Loucy (cell line): Measurements from ENCODE around the gene UAP1L1.

Experiments used
- H2AFZ ChIP-seq: fragments of 200-600 bp; sonication (generic); 2 replicates; pipeline ENCODE4 v1.6.0; 2016; ENCODE audit warnings: antibody characterized with exemption, mild to moderate bottlenecking, low read length, moderate library complexity
- H3F3A ChIP-seq: fragments of 200-600 bp; 2 replicates; pipeline ENCODE4 v1.6.0; 2016; ENCODE audit warnings: antibody characterized with exemption, low read depth, mild to moderate bottlenecking
- H3K27me3 ChIP-seq: fragments of 200-600 bp; sonication (generic); 2 replicates; pipeline ENCODE4 v1.6.1; 2014; ENCODE audit warnings: low read length, mild to moderate bottlenecking; ENCODE audit not compliant: insufficient read depth, poor library complexity, severe bottlenecking
- H3K36me3 ChIP-seq: fragments of 200-600 bp; sonication (generic); 2 replicates; pipeline ENCODE4 v1.6.1; 2016; ENCODE audit warnings: low read length; ENCODE audit not compliant: insufficient read depth
- H3K4me1 ChIP-seq: fragments of 200-600 bp; sonication (generic); 2 replicates; pipeline ENCODE4 v1.5.1; 2014; ENCODE audit warnings: low read length, mild to moderate bottlenecking; ENCODE audit not compliant: insufficient read depth, poor library complexity, severe bottlenecking
- H3K4me2 ChIP-seq: fragments of 200-600 bp; sonication (generic); 2 replicates; pipeline ENCODE4 v1.6.0; 2014; ENCODE audit warnings: antibody characterized with exemption, low read length, low read depth, mild to moderate bottlenecking; ENCODE audit not compliant: poor library complexity, severe bottlenecking
- H3K4me3 ChIP-seq: fragments of 200-600 bp; sonication (generic); 2 replicates; pipeline ENCODE4 v1.5.1; 2014; ENCODE audit warnings: low read length, mild to moderate bottlenecking, mixed read lengths; ENCODE audit not compliant: poor library complexity, severe bottlenecking
- H3K79me2 ChIP-seq: fragments of 200-600 bp; sonication (generic); 2 replicates; pipeline ENCODE4 v1.6.1; 2014; ENCODE audit warnings: low read length; ENCODE audit not compliant: insufficient read depth
- H3K9ac ChIP-seq: fragments of 200-600 bp; sonication (generic); 2 replicates; pipeline ENCODE4 v1.6.0; 2014; ENCODE audit warnings: mild to moderate bottlenecking, low read depth, low read length, moderate library complexity; ENCODE audit not compliant: poor library complexity, severe bottlenecking
- H3K9me2 ChIP-seq: fragments of 200-600 bp; sonication (generic); replicated peaks from 2 replicates; pipeline ENCODE4 v1.6.1; 2016; ENCODE audit warnings: low read depth, low read length, mixed read lengths
- H3K9me3 ChIP-seq: fragments of 200-600 bp; sonication (generic); 2 replicates; pipeline ENCODE4 v1.6.1; 2014; ENCODE audit warnings: mild to moderate bottlenecking, antibody characterized with exemption, low read length, low read depth; ENCODE audit not compliant: insufficient read depth
- H4K20me1 ChIP-seq: fragments of 200-600 bp; sonication (generic); 2 replicates; pipeline ENCODE4 v1.6.0; 2014; ENCODE audit warnings: antibody characterized with exemption, low read length, mild to moderate bottlenecking; ENCODE audit not compliant: insufficient read depth, poor library complexity, severe bottlenecking
- EZH2phosphoT487 ChIP-seq: fragments of 200-600 bp; IDR thresholded peaks from 2 replicates; pipeline ENCODE4 v1.6.1; 2018; ENCODE audit warnings: antibody characterized with exemption, mild to moderate bottlenecking, moderate library complexity, borderline replicate concordance
- TF ChIP-seq, protein P1 (sequence below): fragments of 200-600 bp; sonication (generic); conservative IDR thresholded peaks from 2 replicates; pipeline ENCODE4 v1.5.1; 2014; ENCODE audit warnings: mild to moderate bottlenecking, antibody characterized with exemption, low read length

Gene UAP1L1

DNA sequence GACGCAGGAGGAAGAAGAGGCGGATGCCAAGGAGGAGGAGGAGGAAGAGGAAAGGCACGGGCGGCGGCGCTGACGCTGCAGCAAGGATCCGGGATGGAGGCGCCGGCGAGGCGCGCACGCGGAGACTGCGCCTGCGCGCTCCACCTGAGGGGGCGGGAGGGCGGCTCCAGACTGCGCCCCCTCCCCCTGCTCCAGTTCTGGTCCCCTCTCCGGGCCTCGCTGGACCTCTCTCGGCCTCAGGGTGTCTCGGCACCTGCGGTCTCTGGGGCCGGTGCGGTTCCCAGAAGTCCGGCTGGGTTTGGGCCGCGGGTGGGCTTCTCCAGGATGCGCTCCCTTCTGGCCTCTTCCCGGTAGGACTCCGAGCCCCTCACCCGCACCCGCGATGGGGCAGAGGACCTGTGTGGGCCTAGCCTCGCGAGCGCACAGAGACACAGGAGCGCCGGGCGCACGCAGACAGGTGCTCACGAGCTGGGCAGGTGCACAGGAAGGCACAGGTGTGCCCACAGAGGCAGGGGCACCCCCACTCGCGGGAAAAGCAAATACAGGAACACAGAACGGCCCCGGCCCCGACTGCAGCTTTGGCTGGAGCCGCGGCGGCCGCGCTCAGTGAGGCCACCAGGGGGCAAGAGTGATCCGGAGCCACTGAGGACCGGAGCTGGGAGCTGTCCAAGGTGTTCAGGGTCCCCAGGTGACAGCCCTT, 31.1 kb upstream of the UAP1L1 start, which contains the start of gene NPDC1:
Gene NPDC1 (minus strand): TSS at position 90 of the 700 bp plus-strand sequence. CDS start 188 bp downstream, outside the sequence.
- Histone ChIP-seq H2AFZ (peak within 1 kb of the TSS; percentile 85), H3F3A (no peaks in the 10 kb centered on the region), H3K79me2 (peaks cover 21% of the 10 kb centered on the region; the same call in 1 of the 2 replicates), H3K9ac (peak within 1 kb of the TSS; percentile 70), H3K36me3 (no peaks in the 10 kb centered on the region), H3K27me3 (no peaks in the 10 kb centered on the region), H3K9me2 (no peaks in the 10 kb centered on the region), H4K20me1 (peaks cover 23% of the 10 kb centered on the region), H3K4me1 (peaks cover 24% of the 10 kb centered on the region), H3K9me3 (no peaks in the 10 kb centered on the region), H3K4me2 (peak within 1 kb of the TSS; percentile 89), H3K4me3 (peak within 1 kb of the TSS; percentile 82)
- no peak for TF ChIP-seq EZH2phosphoT487
- TF ChIP-seq, protein P1, sequence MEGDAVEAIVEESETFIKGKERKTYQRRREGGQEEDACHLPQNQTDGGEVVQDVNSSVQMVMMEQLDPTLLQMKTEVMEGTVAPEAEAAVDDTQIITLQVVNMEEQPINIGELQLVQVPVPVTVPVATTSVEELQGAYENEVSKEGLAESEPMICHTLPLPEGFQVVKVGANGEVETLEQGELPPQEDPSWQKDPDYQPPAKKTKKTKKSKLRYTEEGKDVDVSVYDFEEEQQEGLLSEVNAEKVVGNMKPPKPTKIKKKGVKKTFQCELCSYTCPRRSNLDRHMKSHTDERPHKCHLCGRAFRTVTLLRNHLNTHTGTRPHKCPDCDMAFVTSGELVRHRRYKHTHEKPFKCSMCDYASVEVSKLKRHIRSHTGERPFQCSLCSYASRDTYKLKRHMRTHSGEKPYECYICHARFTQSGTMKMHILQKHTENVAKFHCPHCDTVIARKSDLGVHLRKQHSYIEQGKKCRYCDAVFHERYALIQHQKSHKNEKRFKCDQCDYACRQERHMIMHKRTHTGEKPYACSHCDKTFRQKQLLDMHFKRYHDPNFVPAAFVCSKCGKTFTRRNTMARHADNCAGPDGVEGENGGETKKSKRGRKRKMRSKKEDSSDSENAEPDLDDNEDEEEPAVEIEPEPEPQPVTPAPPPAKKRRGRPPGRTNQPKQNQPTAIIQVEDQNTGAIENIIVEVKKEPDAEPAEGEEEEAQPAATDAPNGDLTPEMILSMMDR = peak; percentile 83

DNA sequence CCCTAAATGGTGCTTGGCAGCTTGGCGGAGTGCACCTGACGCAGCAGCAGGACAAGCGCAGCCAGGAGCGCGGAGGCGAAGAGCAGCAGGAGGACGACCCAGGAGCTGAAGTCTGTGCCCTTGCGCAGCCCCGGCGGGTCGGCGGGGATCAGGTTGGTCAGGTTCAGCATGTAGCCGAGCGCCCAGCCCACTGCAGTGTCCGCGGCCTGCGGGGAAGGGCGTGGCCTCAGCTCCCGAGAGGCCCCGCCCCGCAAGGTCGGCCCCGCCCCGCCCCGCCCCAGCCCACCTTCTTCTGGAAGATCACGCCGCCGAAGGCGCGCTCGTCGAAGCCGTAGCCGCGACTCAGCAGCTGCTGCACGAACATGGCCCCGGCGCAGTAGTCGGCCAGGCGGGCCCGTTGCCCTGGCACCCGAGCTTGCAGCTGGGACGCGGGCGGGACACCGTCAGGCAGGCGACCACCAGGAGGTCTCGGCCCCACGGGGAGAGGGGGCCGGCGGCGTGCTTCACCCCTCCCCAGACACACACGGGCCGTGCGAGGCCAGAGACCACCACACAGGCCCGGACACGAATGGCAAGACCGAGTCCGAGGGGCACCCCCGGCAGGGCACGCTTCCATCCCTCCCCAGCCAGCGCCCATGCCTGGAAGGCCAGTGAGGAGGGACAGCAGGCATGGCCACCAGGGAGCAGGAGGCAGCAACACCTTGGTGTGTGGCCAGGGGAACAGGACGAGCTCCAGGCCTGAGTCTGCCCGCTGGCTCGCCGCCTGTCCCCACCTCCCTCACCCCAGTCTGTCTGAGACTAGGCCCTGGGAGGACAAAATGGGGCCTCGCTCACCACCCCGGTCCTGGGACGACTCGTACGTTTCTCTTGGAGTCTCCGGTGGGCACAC, 28.4 kb upstream of the UAP1L1 start:
- Histone ChIP-seq H3K4me3 (no peak overlapping the region), H4K20me1 (peaks cover 14% of the 10 kb centered on the region), H3K79me2 (peaks cover 14% of the 10 kb centered on the region; the same call in 1 of the 2 replicates), H3K4me2 (no peak overlapping the region), H3F3A (no peaks in the 10 kb centered on the region), H3K9me3 (no peaks in the 10 kb centered on the region), H3K36me3 (no peaks in the 10 kb centered on the region), H3K9ac (no peak overlapping the region), H3K4me1 (peaks cover 19% of the 10 kb centered on the region), H3K27me3 (no peaks in the 10 kb centered on the region), H3K9me2 (no peaks in the 10 kb centered on the region), H2AFZ (no peak overlapping the region)
- TF ChIP-seq EZH2phosphoT487 = no peak

DNA sequence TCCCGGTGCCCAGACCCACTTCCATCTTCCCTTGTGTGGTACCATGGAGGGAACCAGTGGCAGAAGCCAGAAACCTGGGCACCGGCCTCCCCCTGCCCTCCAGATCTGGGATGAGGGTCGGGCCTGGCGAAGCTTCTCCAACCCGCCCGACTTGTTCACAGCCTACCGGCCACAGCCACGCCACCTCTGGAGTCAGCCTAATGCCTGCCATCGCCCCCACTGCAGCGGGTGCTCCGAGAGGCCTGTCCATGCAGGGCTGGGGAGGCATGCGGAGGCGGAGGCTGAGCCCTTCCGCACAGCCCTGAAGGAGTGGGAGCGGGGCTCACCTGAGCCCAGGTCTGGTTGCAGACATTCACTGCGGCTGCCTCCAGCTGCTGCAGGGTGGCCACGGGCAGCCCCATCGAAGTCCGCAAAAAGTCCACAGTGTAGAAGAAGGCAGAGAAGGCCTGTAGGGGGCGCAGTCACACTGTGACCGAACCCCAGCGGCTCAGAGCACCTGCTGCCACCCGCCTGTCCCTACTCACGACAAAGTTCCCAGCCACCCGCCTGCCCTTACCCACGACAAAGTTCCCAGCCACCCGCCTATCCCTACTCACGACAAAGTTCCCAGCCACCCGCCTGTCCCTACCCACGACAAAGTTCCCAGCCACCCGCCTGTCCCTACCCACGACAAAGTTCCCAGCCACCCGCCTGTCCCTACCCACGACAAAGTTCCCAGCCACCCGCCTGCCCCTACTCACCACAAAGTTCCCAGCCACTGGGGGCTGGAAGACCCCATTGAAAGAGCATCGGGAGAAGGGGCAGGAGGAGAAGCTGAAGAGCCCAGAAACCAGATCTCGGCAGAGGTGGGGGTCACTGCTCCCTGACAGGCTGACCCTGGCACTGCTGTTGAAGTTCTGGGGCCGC, 27.5 kb upstream of the UAP1L1 start:
- H3K36me3 ChIP-seq = no peaks in the 10 kb centered on the region
- peaks cover 7% of the 10 kb centered on the region; the same call in 1 of the 2 replicates for H3K79me2 ChIP-seq
- H3K9ac ChIP-seq = no peak overlapping the region
- H3K9me2 ChIP-seq = no peaks in the 10 kb centered on the region
- no peak overlapping the region for H3K4me3 ChIP-seq
- H3K4me1 ChIP-seq = peaks cover 10% of the 10 kb centered on the region
- peaks cover 6% of the 10 kb centered on the region for H4K20me1 ChIP-seq
- no peaks in the 10 kb centered on the region for H3F3A ChIP-seq
- no peaks in the 10 kb centered on the region for H3K27me3 ChIP-seq
- H3K9me3 ChIP-seq = no peaks in the 10 kb centered on the region
- TF ChIP-seq, protein P1 = peak; percentile 48
- no peak for TF ChIP-seq EZH2phosphoT487
- H2AFZ ChIP-seq = no peak overlapping the region
- H3K4me2 ChIP-seq = no peak overlapping the region
